Uterus (tissue), 4 donors: ENCODE results near the gene RNH1. TPM values are rescaled to one million over a fixed set of nuclear protein-coding genes. Genes with fewer than 3 reads are reported as not detected.
"Not testable (repeated sequence)": the region's sequence is repeated elsewhere in the genome, so short reads cannot be mapped to it uniquely, and the experiment has no call there.

Experiments used
- DNase-seq, 2 donors: peaks; one replicate each; pipeline ENCODE4 v3.0.0-alpha.2; 2019 to 2020
- H3K27ac ChIP-seq, 2 donors: fragments of 200-600 bp; sonication (generic); 1 replicate in 1 of 2; 2 replicates in 1 of 2; pipeline ENCODE4 v1.5.1; 2016 to 2018
- H3K27me3 ChIP-seq, 2 donors: fragments of 200-600 bp; sonication (generic); one replicate each; pipeline ENCODE4 v1.5.1; 2018 to 2019; ENCODE audit warnings: control low read depth in 1 of 2
- H3K36me3 ChIP-seq, 2 donors: fragments of 200-600 bp; sonication (generic); one replicate each; pipeline ENCODE4 v1.5.1; 2019; ENCODE audit warnings: control low read depth in 1 of 2
- H3K4me1 ChIP-seq, 2 donors: fragments of 200-600 bp; sonication (generic); one replicate each; pipeline ENCODE4 v1.5.1; 2018 to 2019; ENCODE audit warnings: control low read depth in 1 of 2
- H3K4me3 ChIP-seq, 2 donors: fragments of 200-600 bp; sonication (generic); 1 replicate in 1 of 2; 2 replicates in 1 of 2; pipeline ENCODE4 v1.5.1; 2018 to 2019; ENCODE audit warnings: mild to moderate bottlenecking in 1 of 2
- H3K9me3 ChIP-seq, 2 donors: fragments of 200-600 bp; sonication (generic); one replicate each; pipeline ENCODE4 v1.5.1; 2019; ENCODE audit warnings: control low read depth in 1 of 2
- POLR2A ChIP-seq, 2 donors: fragments of 450-650 bp; IDR thresholded peaks; one replicate each; pipeline ENCODE4 v1.6.1; 2016; ENCODE audit warnings: antibody characterized with exemption in 2 of 2, mild to moderate bottlenecking in 1 of 2, moderate library complexity in 1 of 2
- intact Hi-C: fragments of 100-400 bp; cut with DNase I; formaldehyde crosslinking; loops from one replicate; pipeline ENCODE4 v1.15.1; 2023; ENCODE audit warnings: low total_unique reads
- total RNA-seq, 4 donors: library from RNA; depleted of rRNA in 3 of 4; stranded (reverse); fragments of >200 nt in 3 of 4; gene quantifications; one replicate each; pipeline versions ENCODE4 v1.1.0 to v1.2.4, GENCODE V29; 2014 to 2023
- TF ChIP-seq, protein P1 (sequence below), 4 experiments: fragments of 200-600 bp in 2 of 4; fragments of 450-650 bp in 2 of 4; sonication (generic) in 2 of 4; IDR thresholded peaks; one replicate each; pipeline ENCODE4 v1.5.1; 2016 to 2019; ENCODE audit warnings: antibody characterized with exemption in 4 of 4, mild to moderate bottlenecking in 2 of 4, moderate library complexity in 1 of 4
- donor health status: DM: yes; HTN: yes; CAD: no.

Gene RNH1
- total RNA-seq, 4 donors from 2014 or later, result 111 to 175 (median 142) TPM

DNA sequence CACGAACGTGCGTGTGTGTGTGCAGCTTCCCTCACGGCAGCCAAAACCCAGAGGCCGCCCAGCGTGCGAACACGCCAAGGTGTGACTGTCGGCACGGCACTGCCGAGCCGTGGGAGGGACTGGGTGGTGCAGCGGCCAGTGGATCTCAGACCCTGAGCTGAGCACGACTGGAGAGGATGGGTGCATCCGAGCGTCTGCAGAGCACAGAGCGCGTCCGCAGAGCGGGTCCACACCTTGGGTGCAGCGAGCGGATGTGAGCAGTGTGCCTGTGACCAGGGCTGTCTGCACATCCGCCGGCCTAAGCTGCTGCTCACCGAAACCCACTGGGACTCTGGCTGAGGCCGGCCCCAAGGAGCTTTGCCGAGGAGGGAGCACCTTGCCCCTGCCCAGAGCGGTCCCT lies 34.2 kb downstream of the RNH1 start:
- Histone ChIP-seq H3K9me3 (no peaks in the 10 kb centered on the region), H3K27me3 (no peaks in the 10 kb centered on the region), H3K4me1 (peaks cover 0 to 7% of the 10 kb centered on the region in 2 donors), H3K27ac (no peak overlapping the region), H3K36me3 (no peaks in the 10 kb centered on the region), H3K4me3 (no peak overlapping the region)
- intact Hi-C loops, result no loop called here
- DNase-seq, result no peak
- no peak for TF ChIP-seq POLR2A (IDR thresholded peaks at IDR 0.05)
- TF ChIP-seq, protein P1, sequence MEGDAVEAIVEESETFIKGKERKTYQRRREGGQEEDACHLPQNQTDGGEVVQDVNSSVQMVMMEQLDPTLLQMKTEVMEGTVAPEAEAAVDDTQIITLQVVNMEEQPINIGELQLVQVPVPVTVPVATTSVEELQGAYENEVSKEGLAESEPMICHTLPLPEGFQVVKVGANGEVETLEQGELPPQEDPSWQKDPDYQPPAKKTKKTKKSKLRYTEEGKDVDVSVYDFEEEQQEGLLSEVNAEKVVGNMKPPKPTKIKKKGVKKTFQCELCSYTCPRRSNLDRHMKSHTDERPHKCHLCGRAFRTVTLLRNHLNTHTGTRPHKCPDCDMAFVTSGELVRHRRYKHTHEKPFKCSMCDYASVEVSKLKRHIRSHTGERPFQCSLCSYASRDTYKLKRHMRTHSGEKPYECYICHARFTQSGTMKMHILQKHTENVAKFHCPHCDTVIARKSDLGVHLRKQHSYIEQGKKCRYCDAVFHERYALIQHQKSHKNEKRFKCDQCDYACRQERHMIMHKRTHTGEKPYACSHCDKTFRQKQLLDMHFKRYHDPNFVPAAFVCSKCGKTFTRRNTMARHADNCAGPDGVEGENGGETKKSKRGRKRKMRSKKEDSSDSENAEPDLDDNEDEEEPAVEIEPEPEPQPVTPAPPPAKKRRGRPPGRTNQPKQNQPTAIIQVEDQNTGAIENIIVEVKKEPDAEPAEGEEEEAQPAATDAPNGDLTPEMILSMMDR (IDR thresholded peaks at IDR 0.05), result no peak

- TF ChIP-seq POLR2A (IDR thresholded peaks at IDR 0.05), result no peak
- TF ChIP-seq, protein P1 (IDR thresholded peaks at IDR 0.05), result no peak
- Histone ChIP-seq H3K36me3 (no peaks in the 10 kb centered on the region), H3K4me3 (no peak overlapping the region), H3K4me1 (peaks cover 0 to 7% of the 10 kb centered on the region in 2 donors), H3K27me3 (no peaks in the 10 kb centered on the region), H3K9me3 (no peaks in the 10 kb centered on the region), H3K27ac (no peak overlapping the region)
- DNase-seq, result no peak
- intact Hi-C loops, result no loop called here
These were observed 34.8 kb downstream of the RNH1 start for GRCh38 chr11:472272-472671.

DNA sequence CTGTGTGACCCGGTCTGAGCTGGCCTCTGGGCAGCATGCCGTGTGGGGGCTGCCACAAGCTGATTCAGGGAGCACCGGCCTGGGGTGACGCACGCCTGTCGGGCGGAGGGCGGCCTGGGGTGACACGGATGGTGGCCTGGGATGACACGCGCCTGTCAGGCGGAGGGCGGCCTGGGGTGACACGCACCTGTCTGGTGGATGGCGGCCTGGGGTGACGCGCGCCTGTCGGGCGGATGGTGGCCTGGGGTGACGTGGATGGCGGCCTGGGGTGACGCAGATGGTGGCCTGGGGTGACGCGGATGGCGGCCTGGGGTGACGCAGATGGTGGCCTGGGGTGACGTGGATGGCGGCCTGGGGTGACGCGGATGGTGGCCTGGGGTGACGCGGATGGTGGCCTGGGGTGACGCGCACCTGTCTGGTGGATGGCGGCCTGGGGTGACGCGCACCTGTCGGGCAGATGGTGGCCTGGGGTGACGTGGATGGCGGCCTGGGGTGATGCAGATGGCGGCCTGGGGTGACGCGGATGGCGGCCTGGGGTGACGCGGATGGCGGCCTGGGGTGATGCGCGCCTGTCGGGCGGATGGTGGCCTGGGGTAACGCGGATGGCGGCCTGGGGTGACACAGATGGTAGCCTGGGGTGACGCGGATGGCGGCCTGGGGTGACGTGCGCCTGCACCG lies 35.4 kb downstream of the RNH1 start:
- peaks cover 0 to 7% of the 10 kb centered on the region in 2 donors for H3K4me1 ChIP-seq
- no peak overlapping the region for H3K4me3 ChIP-seq
- intact Hi-C loops, result no loop called here
- no peak overlapping the region for H3K27ac ChIP-seq
- no peaks in the 10 kb centered on the region for H3K9me3 ChIP-seq
- H3K36me3 ChIP-seq, result no peaks in the 10 kb centered on the region
- no peaks in the 10 kb centered on the region for H3K27me3 ChIP-seq
- no peak for TF ChIP-seq POLR2A (IDR thresholded peaks at IDR 0.05)
- TF ChIP-seq, protein P1 (IDR thresholded peaks at IDR 0.05), result no peak
- no peak for DNase-seq

DNA sequence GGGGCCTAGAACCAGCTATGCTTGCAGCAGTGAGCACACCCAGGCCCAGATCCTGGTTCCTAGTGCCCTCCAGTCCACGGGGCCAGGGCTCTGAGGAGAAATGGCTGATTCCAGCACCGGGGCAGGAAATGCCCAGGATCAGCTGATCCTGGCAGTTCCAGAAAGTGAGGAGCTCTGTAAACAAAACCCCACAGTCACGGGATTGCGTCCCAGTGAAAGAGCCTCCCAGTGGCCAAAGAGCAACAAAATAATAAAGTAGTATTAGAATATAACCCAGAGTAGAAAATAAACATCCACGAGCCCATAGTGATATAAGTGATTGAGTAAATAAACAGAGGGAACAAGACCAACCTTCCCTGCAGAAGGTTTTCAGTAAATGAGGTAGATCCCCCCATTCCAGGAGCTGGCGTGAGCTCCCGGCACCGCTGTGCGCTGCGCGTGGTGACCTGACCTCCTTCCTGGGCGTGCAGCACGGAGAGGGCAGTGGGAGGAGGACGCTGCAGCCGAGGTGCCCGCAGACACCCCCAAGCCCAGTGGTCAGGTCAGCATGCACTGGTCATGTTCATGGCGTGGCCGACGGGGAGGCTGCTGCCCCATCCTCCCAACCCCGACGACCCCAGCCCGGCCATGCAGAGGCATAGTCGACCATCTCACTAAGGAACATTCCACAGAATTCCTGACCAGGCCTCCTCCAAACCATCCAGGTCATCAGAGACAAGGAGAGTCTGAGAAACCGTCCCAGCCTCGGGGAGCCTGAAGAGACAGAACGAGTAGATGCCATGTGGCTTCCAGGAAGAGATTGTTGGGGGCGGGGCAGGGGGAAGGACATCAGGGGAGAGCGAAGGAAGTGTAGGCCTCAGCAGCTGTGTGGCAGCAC lies 37.1 kb downstream of the RNH1 start:
- peak; percentile 11 to 49 for TF ChIP-seq POLR2A (IDR thresholded peaks at IDR 0.05)
- TF ChIP-seq, protein P1 (IDR thresholded peaks at IDR 0.05), result peak; percentile 8 to 38 (median 27)
- peak overlapping the region; percentile 72 to 92 for H3K27ac ChIP-seq
- no peaks in the 10 kb centered on the region for H3K27me3 ChIP-seq
- no peaks in the 10 kb centered on the region for H3K9me3 ChIP-seq
- peak overlapping the region in 1 of 2 donors; percentile 19 for H3K4me3 ChIP-seq
- no peaks in the 10 kb centered on the region for H3K36me3 ChIP-seq
- intact Hi-C loops, result no loop called here
- peak; percentile 63 to 70 for DNase-seq
- peaks cover 0 to 7% of the 10 kb centered on the region in 2 donors for H3K4me1 ChIP-seq

- DNase-seq, intact Hi-C loops, H3K9me3 ChIP-seq, H3K36me3 ChIP-seq, H3K4me1 ChIP-seq, H3K27me3 ChIP-seq: not testable (repeated sequence)
- Histone ChIP-seq H3K27ac (peak overlapping the region; percentile 72 to 92), H3K4me3 (peak overlapping the region in 1 of 2 donors; percentile 19)
These were observed 37.9 kb downstream of the RNH1 start for GRCh38 chr11:469026-469683.
